ENCODE measurements around the gene ST3GAL3.
A peak's percentile ranks its signal among the peaks of the same experiment; 100 is the strongest.
"Not testable (repeated sequence)": the region's sequence is repeated elsewhere in the genome, so short reads cannot be mapped to it uniquely, and the experiment has no call there.

Gene ST3GAL3

DNA sequence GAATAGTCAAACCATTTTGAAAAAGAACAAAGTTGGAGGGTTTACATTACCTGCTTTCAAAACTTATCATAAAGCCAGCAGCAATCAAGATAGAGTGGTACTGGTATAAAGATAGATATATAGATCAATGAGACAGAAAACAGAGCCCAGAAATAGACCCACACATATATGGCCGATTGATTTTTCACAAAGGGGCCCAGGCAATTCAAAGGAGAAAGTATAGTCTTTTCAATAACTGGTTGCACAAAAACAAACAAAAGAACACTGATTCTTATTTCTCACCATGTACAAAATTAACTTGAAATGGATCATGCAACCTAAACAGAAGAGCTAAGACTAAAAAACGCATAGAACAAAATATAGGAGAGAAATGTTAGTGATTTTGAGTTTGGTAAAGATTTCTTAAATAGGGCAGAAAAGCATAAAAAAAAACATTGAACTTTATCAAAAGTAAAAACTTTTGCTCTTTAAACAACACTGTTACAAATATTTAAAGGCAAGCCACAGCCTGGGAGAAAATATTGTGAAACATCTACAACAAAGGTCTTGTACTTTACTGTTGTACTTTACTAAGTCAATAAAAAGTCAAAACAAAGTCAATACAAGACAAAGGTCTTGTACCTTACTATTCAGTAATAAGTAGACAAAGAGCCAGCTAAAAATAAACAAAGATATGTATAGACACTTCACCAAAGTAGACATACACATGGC is 50.2 kb downstream of the ST3GAL3 start:
- DNase-seq (ENCODE audit: low read depth): no peak

- DNase-seq (ENCODE audit: low read depth): no peak
Observed at GRCh38 chr1:43760745-43761317, 53.5 kb downstream of the ST3GAL3 start.

GRCh38 chr1:43763497-43763973 is 56.2 kb downstream of the ST3GAL3 start:
- DNase-seq (ENCODE audit: low read depth): peak; percentile 68

GRCh38 chr1:43764581-43764980 is 57.2 kb downstream of the ST3GAL3 start:
- DNase-seq (ENCODE audit: low read depth): no peak

- DNase-seq (ENCODE audit: low read depth): no peak
Observed at GRCh38 chr1:43766086-43766784, 58.9 kb downstream of the ST3GAL3 start.

DNA sequence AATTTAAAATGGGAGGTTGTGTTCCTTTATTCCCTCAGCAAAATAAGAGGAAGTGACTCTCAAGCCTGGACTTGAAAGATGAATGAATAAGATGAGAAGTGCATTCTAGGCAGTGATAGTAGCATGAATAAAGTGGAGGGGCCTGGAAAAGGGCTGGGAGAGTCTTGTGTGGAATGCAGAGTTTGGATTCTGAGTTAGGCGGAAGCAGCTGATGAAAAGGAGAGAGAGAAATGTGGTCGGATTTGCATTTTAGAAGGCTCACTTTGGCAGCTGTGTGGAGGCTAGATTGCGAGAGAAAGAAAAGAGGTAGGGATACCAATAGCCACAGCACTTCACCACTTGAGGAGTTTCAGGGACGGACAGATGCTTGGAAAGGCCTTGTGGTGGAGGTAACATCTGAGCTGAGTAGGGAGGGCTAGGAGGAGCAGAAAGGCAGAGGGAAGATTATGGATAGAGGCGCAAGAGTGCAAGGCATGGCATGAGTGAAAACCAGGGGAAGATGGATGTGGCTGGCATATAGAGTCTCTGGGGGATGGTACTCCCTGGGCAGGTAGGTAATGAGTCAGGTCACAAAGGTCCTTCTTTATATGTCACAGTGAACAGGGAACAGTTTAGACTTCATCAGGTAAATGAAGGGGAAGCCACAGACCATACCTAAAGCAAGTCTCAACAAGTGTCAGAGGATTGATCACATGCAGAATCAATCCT is 59.6 kb downstream of the ST3GAL3 start:
- no peak for DNase-seq (ENCODE audit: low read depth)

DNA sequence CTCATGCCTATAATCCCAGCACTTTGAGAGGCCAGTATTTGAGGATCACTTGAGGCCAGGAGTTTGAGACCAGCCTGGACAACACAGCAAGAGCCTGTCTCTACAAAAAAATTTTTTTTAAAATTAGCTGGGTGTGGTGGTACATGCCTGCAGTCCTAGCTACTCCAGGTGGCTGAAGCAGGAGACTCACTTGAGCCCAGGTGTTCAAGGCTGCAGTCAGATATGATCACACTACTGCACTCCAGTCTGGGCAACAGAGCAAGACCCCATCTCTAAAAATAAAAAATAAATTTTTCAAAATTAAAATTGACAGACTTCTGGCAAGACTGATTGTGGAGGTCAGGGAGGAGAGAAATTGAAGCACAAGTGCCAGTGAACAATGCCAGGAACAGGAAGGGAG is 60.8 kb downstream of the ST3GAL3 start:
- no peak for DNase-seq (ENCODE audit: low read depth)

DNA sequence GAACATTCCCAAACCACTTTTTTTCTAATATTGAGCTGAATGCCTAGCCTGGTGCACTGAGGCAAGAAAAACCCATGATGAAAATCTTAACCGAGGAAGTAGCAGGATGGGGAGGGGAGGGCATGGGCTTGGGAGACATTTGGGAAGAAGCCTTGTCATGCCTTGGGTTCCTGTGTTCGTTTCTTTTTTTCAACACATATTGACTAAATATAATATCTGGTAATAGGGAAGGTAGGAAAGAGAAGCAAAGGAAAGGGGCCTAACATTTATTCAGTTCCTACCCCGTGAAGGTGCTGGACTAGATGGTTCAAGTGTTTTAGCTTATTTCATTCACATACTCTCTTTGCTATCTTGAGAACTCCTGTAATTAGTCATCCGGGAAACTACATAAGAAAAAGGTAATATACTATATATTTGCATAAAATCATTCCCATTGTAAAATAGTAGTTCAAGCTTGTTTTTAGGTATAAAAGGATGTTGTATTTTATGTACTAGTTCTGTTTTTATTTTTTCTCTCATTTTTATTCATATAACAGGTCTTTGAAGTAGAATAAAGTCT is 62.1 kb downstream of the ST3GAL3 start:
- no peak for DNase-seq (ENCODE audit: low read depth)

- DNase-seq (ENCODE audit: low read depth): no peak
Observed at GRCh38 chr1:43770111-43770510, 62.8 kb downstream of the ST3GAL3 start.

DNA sequence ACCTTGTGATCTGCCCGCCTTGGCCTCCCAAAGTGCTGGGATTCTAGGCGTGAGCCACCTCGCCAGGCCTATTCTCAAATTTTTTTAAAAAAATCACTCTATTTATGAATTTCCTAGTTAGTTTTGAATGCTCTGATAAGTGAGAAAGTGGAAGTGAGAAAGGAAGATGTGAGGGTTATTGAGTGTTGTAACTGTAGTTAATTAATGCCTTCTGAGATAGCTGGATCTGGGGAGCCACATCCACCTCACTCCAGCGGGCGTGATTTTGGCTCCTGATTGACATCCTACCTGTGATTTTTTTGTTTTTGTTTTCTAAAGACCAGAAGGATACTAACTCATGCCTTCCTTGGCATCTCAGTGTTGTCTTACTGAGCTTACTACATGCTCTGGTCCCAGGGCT is 65.6 kb downstream of the ST3GAL3 start:
- DNase-seq (ENCODE audit: low read depth): no peak

- DNase-seq (ENCODE audit: low read depth): no peak
Observed at GRCh38 chr1:43773821-43774220, 66.5 kb downstream of the ST3GAL3 start.

DNA sequence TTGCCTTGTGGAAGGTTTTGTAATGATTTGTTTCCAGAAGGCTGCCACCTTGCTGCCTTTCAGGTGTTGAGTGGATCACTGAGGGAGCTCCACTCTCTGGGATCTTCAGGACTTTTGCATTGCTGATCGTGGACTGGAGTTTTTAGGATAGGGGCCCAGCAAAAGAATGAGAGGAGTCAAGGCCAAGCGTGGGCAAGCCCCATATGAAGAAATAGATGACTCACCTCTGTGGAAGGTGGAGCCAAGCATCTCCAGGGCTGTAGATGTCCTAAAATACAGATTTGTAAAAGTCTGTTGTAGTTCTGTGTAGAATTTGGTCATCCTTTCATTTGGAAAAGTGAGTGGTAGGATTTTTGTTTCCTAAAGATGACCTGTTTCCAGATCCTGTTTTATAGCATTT is 67.0 kb downstream of the ST3GAL3 start:
- DNase-seq (ENCODE audit: low read depth): peak; percentile 59

DNA sequence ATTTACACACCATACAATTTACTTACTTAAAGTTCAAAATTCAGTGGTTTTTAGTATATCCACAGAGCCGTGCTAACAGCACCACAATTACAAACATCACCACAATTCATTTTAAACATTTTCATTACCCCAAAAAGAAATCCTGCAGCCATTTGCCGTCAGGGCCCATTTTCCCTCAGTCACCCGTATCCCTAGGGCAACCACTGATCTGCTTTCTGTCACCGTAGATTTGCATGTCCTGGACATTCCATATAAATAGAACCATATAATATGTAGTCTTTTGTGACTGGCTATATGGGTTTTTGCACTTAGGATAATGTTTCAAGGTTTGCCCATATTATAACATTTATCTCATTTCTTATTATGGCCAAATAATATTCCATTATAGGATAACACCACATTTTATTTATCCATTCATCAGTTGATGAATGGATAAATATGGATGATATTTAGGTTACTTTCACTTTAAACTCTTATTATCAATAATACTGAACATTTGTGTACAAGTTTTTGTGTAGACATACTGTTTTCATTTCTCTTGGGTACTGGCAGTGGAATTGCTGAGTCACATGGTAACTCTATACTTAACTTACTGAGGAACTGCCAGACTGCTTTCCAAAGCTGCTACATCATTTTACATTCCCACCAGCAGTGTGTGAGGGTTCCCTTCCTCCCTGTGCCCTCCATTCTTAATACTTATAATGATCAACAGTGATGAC is 68.9 kb downstream of the ST3GAL3 start:
- DNase-seq (ENCODE audit: low read depth): no peak

GRCh38 chr1:43777916-43778315 is 70.6 kb downstream of the ST3GAL3 start:
- not testable (repeated sequence) for DNase-seq (ENCODE audit: low read depth)

- DNase-seq (ENCODE audit: low read depth): no peak
Observed at GRCh38 chr1:43779266-43779665, 71.9 kb downstream of the ST3GAL3 start.

- no peak for DNase-seq (ENCODE audit: low read depth)
Observed at GRCh38 chr1:43779805-43780403, 72.6 kb downstream of the ST3GAL3 start.

GRCh38 chr1:43781574-43781973 is 74.2 kb downstream of the ST3GAL3 start:
- DNase-seq (ENCODE audit: low read depth): no peak

- no peak for DNase-seq (ENCODE audit: low read depth)
Observed at GRCh38 chr1:43783096-43783670, 75.8 kb downstream of the ST3GAL3 start.

GRCh38 chr1:43783671-43784205 is 76.4 kb downstream of the ST3GAL3 start:
- DNase-seq (ENCODE audit: low read depth): no peak

GRCh38 chr1:43786201-43786958 is 79.0 kb downstream of the ST3GAL3 start:
- no peak for DNase-seq (ENCODE audit: low read depth)
